Activated CD8-positive, alpha-beta memory T cell treated with anti-CD3 and anti-CD28 coated beads for 48 hours (primary cell): ENCODE results near the gene GPR108.

Source experiments
- DNase-seq, 3 experiments: peaks; one replicate each; pipeline ENCODE4 v3.0.0-alpha.2; 2020; ENCODE audit warnings: low read depth in 2 of 3, low spot score in 2 of 3

GPR108 gene

GRCh38 chr19:6682607-6683128 is 54.7 kb downstream of the GPR108 start:
- DNase-seq = no peak

GRCh38 chr19:6680141-6680540 is 57.2 kb downstream of the GPR108 start:
- DNase-seq = no peak
